Measurements from ENCODE around the gene CCER1.

DNA sequence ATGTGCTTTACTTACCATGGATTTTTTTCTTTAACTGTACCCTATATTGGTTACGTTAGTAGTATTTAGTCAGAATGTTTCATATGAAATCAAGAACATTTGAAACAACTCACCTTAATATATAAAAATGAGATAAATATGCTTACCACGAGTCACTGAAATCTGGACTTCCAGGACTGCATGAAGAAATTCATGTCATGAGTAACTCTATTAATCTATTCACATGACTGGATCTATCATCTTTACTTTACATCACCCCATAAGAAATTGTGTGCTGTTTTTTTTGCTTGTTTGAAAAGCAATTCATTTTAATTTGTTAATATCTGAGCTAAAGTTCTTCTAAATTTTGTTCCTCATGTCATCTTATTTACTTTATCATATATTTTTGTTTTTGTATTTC lies 44.6 kb upstream of the CCER1 start:
- TF ChIP-seq, protein P1, sequence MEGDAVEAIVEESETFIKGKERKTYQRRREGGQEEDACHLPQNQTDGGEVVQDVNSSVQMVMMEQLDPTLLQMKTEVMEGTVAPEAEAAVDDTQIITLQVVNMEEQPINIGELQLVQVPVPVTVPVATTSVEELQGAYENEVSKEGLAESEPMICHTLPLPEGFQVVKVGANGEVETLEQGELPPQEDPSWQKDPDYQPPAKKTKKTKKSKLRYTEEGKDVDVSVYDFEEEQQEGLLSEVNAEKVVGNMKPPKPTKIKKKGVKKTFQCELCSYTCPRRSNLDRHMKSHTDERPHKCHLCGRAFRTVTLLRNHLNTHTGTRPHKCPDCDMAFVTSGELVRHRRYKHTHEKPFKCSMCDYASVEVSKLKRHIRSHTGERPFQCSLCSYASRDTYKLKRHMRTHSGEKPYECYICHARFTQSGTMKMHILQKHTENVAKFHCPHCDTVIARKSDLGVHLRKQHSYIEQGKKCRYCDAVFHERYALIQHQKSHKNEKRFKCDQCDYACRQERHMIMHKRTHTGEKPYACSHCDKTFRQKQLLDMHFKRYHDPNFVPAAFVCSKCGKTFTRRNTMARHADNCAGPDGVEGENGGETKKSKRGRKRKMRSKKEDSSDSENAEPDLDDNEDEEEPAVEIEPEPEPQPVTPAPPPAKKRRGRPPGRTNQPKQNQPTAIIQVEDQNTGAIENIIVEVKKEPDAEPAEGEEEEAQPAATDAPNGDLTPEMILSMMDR (conservative IDR thresholded peaks at IDR 0.05 in 1 of 2, IDR thresholded peaks at IDR 0.05 in 1 of 2; ENCODE audit: low read depth in 1 of 2, low read length in 2 of 2): no peak
- TF ChIP-seq EZH2 (IDR thresholded peaks at IDR 0.05; ENCODE audit: low read length, missing control alignments): no peak

Data from fibroblast of lung (primary cell).